HG03457 (cell line): ENCODE results near the gene HNMT.
"Not testable (repeated sequence)": the region's sequence is repeated elsewhere in the genome, so short reads cannot be mapped to it uniquely, and the experiment has no call there.

Experiments used
- ATAC-seq: cut with Tn5 transposase; IDR thresholded peaks from one replicate; pipeline ENCODE4 v1.9.1; 2021; ENCODE audit warnings: moderate number of reproducible peaks; ENCODE audit not compliant: unreplicated experiment

The HNMT gene

GRCh38 chr2:137964066-137964858, at the start of gene HNMT:
Gene HNMT (plus strand): TSS chr2:137964473. CDS start chr2:137964492, 19 bp downstream.
- ATAC-seq, result no peak

GRCh38 chr2:137921105-137921880, 43.0 kb upstream of the HNMT start:
- ATAC-seq, result no peak

- not testable (repeated sequence) for ATAC-seq
Observed at GRCh38 chr2:137922171-137922570, 42.1 kb upstream of the HNMT start.

GRCh38 chr2:137924019-137924418, 40.3 kb upstream of the HNMT start:
- no peak for ATAC-seq

DNA sequence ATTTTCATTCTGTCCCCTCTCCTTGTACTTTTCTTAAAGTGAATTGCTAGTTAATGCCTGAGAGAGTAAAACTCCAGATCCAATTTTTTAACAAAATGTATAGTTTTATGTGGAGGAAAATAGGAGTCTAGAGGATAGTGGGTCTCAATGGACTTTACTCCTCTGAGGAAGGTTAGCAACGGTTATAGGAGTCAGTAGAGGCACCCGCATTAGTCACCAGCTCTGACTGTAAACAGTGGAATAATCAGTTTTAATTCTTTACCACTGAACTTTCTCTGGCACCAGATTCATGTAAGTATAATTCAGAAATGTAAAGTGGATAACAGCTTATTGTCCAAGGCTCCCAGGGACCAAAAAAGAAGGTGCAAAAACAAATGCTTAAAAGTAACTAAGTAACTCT, 38.7 kb upstream of the HNMT start:
- ATAC-seq, result no peak

- no peak for ATAC-seq
Observed at GRCh38 chr2:137927846-137928245, 36.4 kb upstream of the HNMT start.

GRCh38 chr2:137928547-137929518, 35.4 kb upstream of the HNMT start:
- ATAC-seq, result no peak

- ATAC-seq, result no peak
Observed at GRCh38 chr2:137929519-137929916, 34.8 kb upstream of the HNMT start.

- no peak for ATAC-seq
Observed at GRCh38 chr2:137930146-137930545, 34.1 kb upstream of the HNMT start.

- no peak for ATAC-seq
Observed at GRCh38 chr2:137935591-137935990, 28.7 kb upstream of the HNMT start.

- no peak for ATAC-seq
Observed at GRCh38 chr2:137937246-137937645, 27.0 kb upstream of the HNMT start.

GRCh38 chr2:137937778-137938177, 26.5 kb upstream of the HNMT start:
- ATAC-seq, result no peak

DNA sequence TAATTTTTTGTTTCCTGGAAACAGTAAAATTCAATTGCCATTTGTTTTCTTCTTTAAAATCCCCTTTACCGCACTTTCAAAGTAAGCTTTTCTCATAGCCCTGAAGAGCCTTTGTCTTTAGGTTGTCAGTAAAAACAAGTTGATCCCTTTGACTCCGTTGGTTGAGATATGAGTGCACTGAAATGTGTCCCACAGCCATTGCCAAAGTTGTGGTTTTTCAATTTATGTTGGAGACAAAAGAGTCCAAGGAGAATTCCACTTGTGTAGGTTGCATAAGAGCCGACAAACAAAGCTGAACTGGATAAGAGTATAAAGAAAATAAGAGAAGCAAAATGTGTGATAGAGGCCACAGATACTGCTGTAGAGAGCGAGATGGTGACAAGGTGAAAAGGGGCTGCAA, 26.1 kb upstream of the HNMT start:
- no peak for ATAC-seq

GRCh38 chr2:137939026-137939425, 25.2 kb upstream of the HNMT start:
- no peak for ATAC-seq

DNA sequence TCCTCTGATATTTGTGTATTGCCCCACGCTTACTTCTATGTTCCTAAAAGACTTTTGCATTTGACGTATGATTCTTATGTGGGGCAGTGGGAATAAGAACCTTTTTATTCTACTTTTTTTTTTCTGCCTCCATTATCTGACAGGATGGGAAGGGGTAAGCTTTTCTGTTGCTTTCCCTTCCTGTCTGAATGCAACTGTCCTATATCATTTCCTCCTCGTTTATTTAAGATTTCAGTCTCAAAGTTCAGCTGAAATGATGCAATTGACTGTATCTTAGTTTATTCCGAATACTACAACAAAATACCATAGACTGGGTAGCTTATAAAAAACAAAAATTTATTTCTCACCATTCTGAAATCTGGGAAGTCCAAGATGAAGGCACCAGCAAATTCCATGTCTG, 24.1 kb upstream of the HNMT start:
- no peak for ATAC-seq

DNA sequence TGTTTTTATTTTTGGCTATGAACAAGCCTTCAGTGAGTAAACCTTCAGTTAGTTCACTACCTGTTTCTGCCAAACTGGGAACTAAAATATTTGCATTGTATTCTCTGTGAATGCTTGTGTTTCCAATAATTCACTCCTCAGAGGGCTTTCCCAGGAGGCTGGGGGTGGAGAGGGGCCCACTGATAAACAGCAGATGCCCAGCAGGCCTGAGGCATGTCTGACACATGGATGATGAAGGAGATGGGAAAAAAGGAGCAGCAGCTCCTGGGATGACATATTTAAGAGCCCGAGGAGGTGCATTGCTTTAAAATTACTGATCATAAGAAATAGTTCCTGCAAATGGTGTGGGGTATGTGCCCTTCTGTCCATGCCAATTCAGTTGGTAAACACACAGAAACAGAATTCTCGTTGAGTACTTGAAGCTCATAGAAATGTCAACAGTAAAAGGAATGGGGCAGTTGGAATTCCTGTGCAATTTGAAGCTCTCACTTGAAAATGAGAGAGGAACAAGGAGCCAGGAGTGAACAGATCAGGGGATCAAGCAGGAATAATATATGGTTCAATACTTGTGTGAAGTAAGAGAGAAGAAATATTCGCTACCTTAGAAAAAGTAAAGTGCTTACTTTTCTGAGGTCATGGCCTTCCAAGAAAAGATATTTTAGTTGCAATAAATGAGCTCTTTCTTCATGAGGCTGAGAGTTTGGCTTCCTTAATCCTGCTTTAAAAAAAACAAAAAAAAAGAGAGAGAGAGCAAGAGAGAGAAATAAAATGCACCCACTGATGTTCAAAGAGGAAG, 22.0 kb upstream of the HNMT start:
- ATAC-seq, result no peak

- no peak for ATAC-seq
Observed at GRCh38 chr2:137942833-137943677, 21.2 kb upstream of the HNMT start.

GRCh38 chr2:137943678-137944347, 20.5 kb upstream of the HNMT start:
- ATAC-seq, result no peak

DNA sequence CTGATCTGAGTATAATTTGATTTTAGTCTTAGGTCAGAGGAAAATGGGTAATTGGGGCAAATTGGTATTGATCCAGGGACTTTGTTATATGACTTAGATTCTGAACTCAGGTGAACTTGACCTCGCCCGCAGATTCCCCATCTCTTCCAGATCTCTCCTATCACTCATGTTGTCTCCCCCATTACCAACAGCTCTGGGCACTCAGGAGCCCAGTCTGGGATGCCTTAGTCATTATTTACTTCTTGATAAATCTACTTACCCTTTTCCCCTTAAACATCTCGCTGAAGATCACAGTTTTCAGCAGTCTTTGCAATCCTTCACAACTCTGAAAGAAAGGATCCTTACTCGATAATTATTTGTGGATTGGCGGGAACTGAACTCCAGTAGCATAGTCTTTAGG, 19.6 kb upstream of the HNMT start:
- ATAC-seq, result no peak
